Measurements from ENCODE around the gene MPPED2.

DNA sequence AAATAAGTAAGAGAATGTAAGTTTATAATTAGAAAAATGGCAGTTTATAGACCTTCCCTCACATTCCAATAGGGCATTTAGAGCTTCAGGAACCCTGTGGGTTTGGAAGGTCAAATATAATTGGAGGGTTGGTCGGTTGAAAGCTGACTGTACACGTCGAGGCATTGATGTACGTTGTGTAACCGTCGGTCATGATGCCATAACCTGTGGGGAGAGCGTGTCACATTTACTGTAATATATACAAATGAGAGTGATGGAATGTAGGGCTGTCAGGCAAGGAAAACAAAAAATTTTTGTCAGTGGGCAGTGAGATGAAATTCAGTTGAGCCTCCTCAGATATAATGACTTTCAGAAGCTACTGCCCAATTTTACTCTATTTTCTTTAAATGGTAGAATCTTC is 174.8 kb downstream of the MPPED2 start:
- TF ChIP-seq, protein P1, sequence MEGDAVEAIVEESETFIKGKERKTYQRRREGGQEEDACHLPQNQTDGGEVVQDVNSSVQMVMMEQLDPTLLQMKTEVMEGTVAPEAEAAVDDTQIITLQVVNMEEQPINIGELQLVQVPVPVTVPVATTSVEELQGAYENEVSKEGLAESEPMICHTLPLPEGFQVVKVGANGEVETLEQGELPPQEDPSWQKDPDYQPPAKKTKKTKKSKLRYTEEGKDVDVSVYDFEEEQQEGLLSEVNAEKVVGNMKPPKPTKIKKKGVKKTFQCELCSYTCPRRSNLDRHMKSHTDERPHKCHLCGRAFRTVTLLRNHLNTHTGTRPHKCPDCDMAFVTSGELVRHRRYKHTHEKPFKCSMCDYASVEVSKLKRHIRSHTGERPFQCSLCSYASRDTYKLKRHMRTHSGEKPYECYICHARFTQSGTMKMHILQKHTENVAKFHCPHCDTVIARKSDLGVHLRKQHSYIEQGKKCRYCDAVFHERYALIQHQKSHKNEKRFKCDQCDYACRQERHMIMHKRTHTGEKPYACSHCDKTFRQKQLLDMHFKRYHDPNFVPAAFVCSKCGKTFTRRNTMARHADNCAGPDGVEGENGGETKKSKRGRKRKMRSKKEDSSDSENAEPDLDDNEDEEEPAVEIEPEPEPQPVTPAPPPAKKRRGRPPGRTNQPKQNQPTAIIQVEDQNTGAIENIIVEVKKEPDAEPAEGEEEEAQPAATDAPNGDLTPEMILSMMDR (IDR thresholded peaks at IDR 0.05; ENCODE audit: low read depth, low read length), result no peak
- no peak for TF ChIP-seq POLR2A (IDR thresholded peaks at IDR 0.05; ENCODE audit: extremely low read depth, insufficient read length)
- TF ChIP-seq, protein P2, sequence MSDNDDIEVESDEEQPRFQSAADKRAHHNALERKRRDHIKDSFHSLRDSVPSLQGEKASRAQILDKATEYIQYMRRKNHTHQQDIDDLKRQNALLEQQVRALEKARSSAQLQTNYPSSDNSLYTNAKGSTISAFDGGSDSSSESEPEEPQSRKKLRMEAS (IDR thresholded peaks at IDR 0.05; ENCODE audit: low read depth, low read length), result no peak
- no peak for TF ChIP-seq MYC (IDR thresholded peaks at IDR 0.05; ENCODE audit: low read depth, low read length)
